Heart left ventricle (tissue), 16 donors: ENCODE measurements around the gene RAB7B. TPM values are rescaled to one million over a fixed set of nuclear protein-coding genes. Genes with fewer than 3 reads are reported as not detected.

Experiments used
- ATAC-seq, 4 donors: fragments of 200-7000 bp; cut with Tn5 transposase; one replicate each; pipeline ENCODE4 v1.9.1; 2020 to 2022; ENCODE audit warnings: moderate library complexity in 4 of 4, mild to moderate bottlenecking in 3 of 4, moderate number of reproducible peaks in 1 of 4
- DNase-seq, 5 donors: peaks; one replicate each; pipeline ENCODE4 v3.0.0-alpha.2; 2020
- H3K27ac ChIP-seq, 12 donors: fragments of 200-600 bp; sonication (generic) in 4 of 12; one replicate each; pipeline versions ENCODE4 v1.5.0 to v1.8.0; 2016 to 2022; ENCODE audit warnings: mild to moderate bottlenecking in 2 of 12
- H3K27me3 ChIP-seq, 9 donors: fragments of 200-600 bp; sonication (generic) in 2 of 9; one replicate each; pipeline versions ENCODE4 v1.5.1 to v1.8.0; 2016 to 2022; ENCODE audit warnings: mild to moderate bottlenecking in 3 of 9
- H3K36me3 ChIP-seq, 9 donors: fragments of 200-600 bp; sonication (generic) in 2 of 9; one replicate each; pipeline versions ENCODE4 v1.5.0 to v1.8.0; 2018 to 2022; ENCODE audit warnings: mild to moderate bottlenecking in 2 of 9
- H3K4me1 ChIP-seq, 12 donors: fragments of 200-600 bp; sonication (generic) in 4 of 12; one replicate each; pipeline versions ENCODE4 v1.5.0 to v1.8.0; 2016 to 2022; ENCODE audit warnings: mild to moderate bottlenecking in 3 of 12
- H3K4me3 ChIP-seq, 12 donors: fragments of 200-600 bp; sonication (generic) in 4 of 12; one replicate each; pipeline versions ENCODE4 v1.5.0 to v1.8.0; 2017 to 2022; ENCODE audit warnings: mild to moderate bottlenecking in 9 of 12, moderate library complexity in 4 of 12
- H3K9me3 ChIP-seq, 12 donors: fragments of 200-600 bp; sonication (generic) in 4 of 12; one replicate each; pipeline versions ENCODE4 v1.5.0 to v1.8.0; 2016 to 2022; ENCODE audit warnings: mild to moderate bottlenecking in 1 of 12
- POLR2A ChIP-seq, 2 donors: fragments of 450-650 bp; IDR thresholded peaks; one replicate each; pipeline ENCODE4 v1.6.1; 2017; ENCODE audit warnings: antibody characterized with exemption in 2 of 2, mild to moderate bottlenecking in 2 of 2, moderate library complexity in 2 of 2
- WGBS, 4 donors: extraction: QIAGEN DNeasy Blood & Tissue Kit in 2 of 4; methylation state at CpG; one replicate each; pipeline versions ENCODE4 v1.1.5 to v1.1.7; 2013 to 2018; 5-methylcytosine and 5-hydroxymethylcytosine counted together
- intact Hi-C, 10 donors: fragments of 100-400 bp; cut with DNase I; formaldehyde crosslinking; loops; one replicate each; pipeline versions ENCODE4 v1.11.1 to v1.14.2; 2022
- polyA plus RNA-seq, 2 donors: library from polyadenylated mRNA; stranded (reverse); fragments of 200-250 nt; gene quantifications; one replicate each; pipeline ENCODE4 v1.2.3, GENCODE V29; 2013
- total RNA-seq, 9 donors: library from RNA; depleted of rRNA in 2 of 9; stranded (reverse); fragments of >200 nt in 2 of 9; fragmentation: NEBNext Ultra II Directional in 3 of 9; extraction: Animal tissue kit (Norgen Biotek cat#: 25700) in 3 of 9; gene quantifications; one replicate each; pipeline versions ENCODE4 v1.1.0 to v1.2.4, GENCODE V29; 2016 to 2023
- TF ChIP-seq, protein P1 (sequence below), 12 donors: fragments of 200-600 bp; sonication (generic) in 4 of 12; IDR thresholded peaks; one replicate each; pipeline versions ENCODE4 v1.5.0 to v1.8.0; 2018 to 2022; ENCODE audit warnings: antibody characterized with exemption in 12 of 12, mild to moderate bottlenecking in 5 of 12
- donor health status: ischemic (EF 13 %, LVEDD 7.1; RV severe dilation, severe dysfunction).
- donor health status: healthy with polysubstance abuse.
- donor health status: DM: no; HTN: yes; CAD: no.
- donor health status: DM: no; HTN: no; CAD: no.
- donor health status: ischemic (EF 25% LVEDD 6.9; RV normal size, moderate dysfunction).
- donor health status: ischemic (EF 25% LVEDD 5.7; RV mildly dilated, moderate dysfunction).
- donor health status: healthy.
- donor health status: DM: yes; HTN: yes; CAD: no.
- donor health status: ischemic (EF 35%, LVEDD 5.7; RV mildly dilated, moderate dysfunction).
- donor health status: nonischemic (EF 11% LVEDD 7.7; RV severe dilation, severe dysfunction).
- donor health status: DM: yes; HTN: yes; CAD: no.
- donor health status: PGD.
- donor health status: ischemic (EF 29% LVEDD 5.4; RV normal size, mild dysfunction).
- donor health status: nonischemic (EF 23%, LVEDD 6.1; RV moderate dilation, normal function).

The RAB7B gene
- total and polyA plus RNA-seq, 11 donors: 0.31 to 11.1 (median 1.1) TPM

DNA sequence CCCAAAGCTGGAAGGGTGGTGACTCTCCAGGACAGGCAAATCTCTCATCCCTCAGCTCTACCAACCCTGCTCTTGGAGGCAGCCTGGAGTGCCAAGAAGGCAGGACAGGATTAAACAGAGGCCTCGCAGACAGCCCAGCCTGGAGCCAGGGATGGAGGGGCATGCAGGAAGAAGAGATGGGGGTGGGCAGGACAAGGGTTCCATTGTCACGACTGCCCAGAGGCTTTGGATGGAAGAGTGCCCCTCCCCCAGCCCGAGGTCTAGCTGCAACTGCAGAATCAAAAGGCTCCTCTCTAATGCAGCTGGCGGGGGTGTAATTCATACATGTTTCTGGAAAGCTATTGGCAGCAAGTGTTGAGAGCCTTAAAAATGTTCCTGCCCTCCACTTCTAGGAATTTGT is 8.8 kb downstream of the RAB7B start:
- ATAC-seq: no peak
- Histone ChIP-seq H3K27ac (no peak overlapping the region), H3K4me3 (no peak overlapping the region), H3K4me1 (peaks cover 0 to 14% (median 2%) of the 10 kb centered on the region in 12 donors), H3K36me3 (peaks cover 0 to 38% (median 0%) of the 10 kb centered on the region in 9 donors), H3K27me3 (no peaks in the 10 kb centered on the region), H3K9me3 (no peaks in the 10 kb centered on the region)
- no peak for TF ChIP-seq POLR2A (IDR thresholded peaks at IDR 0.05)
- TF ChIP-seq, protein P1, sequence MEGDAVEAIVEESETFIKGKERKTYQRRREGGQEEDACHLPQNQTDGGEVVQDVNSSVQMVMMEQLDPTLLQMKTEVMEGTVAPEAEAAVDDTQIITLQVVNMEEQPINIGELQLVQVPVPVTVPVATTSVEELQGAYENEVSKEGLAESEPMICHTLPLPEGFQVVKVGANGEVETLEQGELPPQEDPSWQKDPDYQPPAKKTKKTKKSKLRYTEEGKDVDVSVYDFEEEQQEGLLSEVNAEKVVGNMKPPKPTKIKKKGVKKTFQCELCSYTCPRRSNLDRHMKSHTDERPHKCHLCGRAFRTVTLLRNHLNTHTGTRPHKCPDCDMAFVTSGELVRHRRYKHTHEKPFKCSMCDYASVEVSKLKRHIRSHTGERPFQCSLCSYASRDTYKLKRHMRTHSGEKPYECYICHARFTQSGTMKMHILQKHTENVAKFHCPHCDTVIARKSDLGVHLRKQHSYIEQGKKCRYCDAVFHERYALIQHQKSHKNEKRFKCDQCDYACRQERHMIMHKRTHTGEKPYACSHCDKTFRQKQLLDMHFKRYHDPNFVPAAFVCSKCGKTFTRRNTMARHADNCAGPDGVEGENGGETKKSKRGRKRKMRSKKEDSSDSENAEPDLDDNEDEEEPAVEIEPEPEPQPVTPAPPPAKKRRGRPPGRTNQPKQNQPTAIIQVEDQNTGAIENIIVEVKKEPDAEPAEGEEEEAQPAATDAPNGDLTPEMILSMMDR (IDR thresholded peaks at IDR 0.05): no peak
- intact Hi-C loops: loop anchor here in 1 of 10 donors (5.0 kb wide), 1 partner anchor 123 kb away; the partner anchor contains the start of gene AVPR1B
- peak in 1 of 5 donors; percentile 20 for DNase-seq
- WGBS, 4 donors: 78 to 84% (median 79%) methylated on average over 4 of the region's 4 CpGs

DNA sequence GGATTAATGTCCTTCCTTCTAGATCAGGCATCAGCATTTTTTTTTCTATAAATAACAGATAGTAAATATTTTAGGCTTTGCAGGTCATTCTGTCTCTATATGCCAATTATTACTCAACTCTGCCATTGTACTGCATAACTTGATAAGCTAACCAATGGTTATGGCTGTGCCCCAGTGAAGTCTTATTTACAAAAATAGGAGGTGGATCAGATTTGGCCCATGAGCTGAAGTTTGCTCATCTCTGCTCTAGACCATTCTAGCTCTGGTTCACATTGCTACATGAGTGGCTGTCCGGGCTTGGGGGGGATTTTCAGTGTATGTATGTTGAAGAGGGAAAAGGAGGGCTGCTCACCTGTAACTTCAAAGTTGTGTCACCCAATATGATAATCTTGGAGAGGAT is 10.1 kb downstream of the RAB7B start:
- DNase-seq (no peak), ATAC-seq (peak in 1 of 4 donors; percentile 43)
- Histone ChIP-seq H3K27me3 (no peaks in the 10 kb centered on the region), H3K27ac (no peak overlapping the region), H3K4me1 (peaks cover 0 to 12% (median 2%) of the 10 kb centered on the region in 12 donors), H3K4me3 (no peak overlapping the region), H3K9me3 (no peaks in the 10 kb centered on the region), H3K36me3 (peaks cover 0 to 38% (median 0%) of the 10 kb centered on the region in 9 donors)
- no peak for TF ChIP-seq POLR2A (IDR thresholded peaks at IDR 0.05)
- TF ChIP-seq, protein P1 (IDR thresholded peaks at IDR 0.05): no peak
- intact Hi-C loops: loop anchor here in 1 of 10 donors (5.0 kb wide), 1 partner anchor 124 kb away; the partner anchor contains the start of gene AVPR1B
- WGBS, 4 donors: 98 to 100% (median 100%) methylated on average over 1 of the region's 1 CpG

- TF ChIP-seq, protein P1 (IDR thresholded peaks at IDR 0.05): no peak
- no peak for TF ChIP-seq POLR2A (IDR thresholded peaks at IDR 0.05)
- ATAC-seq (no peak), DNase-seq (peak in 1 of 5 donors; percentile 10)
- intact Hi-C loops: loop anchor here in 1 of 10 donors (5.0 kb wide), 1 partner anchor 125 kb away; the partner anchor contains the start of gene AVPR1B
- no peaks in the 10 kb centered on the region for H3K27me3 ChIP-seq
- 91 to 94% (median 93%) methylated on average over 14 of the region's 14 CpGs for WGBS, 4 donors
- H3K36me3 ChIP-seq: peaks cover 0 to 38% (median 0%) of the 10 kb centered on the region in 9 donors
- H3K4me3 ChIP-seq: no peak overlapping the region
- H3K27ac ChIP-seq: no peak overlapping the region
- H3K9me3 ChIP-seq: no peaks in the 10 kb centered on the region
- H3K4me1 ChIP-seq: peaks cover 0 to 14% (median 5%) of the 10 kb centered on the region in 12 donors
Observed at GRCh38 chr1:205992218-205992882, 10.8 kb downstream of the RAB7B start.

GRCh38 chr1:205991237-205991636 is 12.0 kb downstream of the RAB7B start:
- H3K27ac ChIP-seq: no peak overlapping the region
- no peak for ATAC-seq
- 92 to 96% (median 94%) methylated on average over 4 of the region's 4 CpGs for WGBS, 4 donors
- peaks cover 0 to 38% (median 0%) of the 10 kb centered on the region in 9 donors for H3K36me3 ChIP-seq
- no peak overlapping the region for H3K4me3 ChIP-seq
- no peak for DNase-seq
- no peaks in the 10 kb centered on the region for H3K9me3 ChIP-seq
- H3K27me3 ChIP-seq: no peaks in the 10 kb centered on the region
- intact Hi-C loops: loop anchor here in 1 of 10 donors (5.0 kb wide), 1 partner anchor 126 kb away; the partner anchor contains the start of gene AVPR1B
- TF ChIP-seq POLR2A (IDR thresholded peaks at IDR 0.05): no peak
- TF ChIP-seq, protein P1 (IDR thresholded peaks at IDR 0.05): no peak
- H3K4me1 ChIP-seq: peaks cover 0 to 25% (median 13%) of the 10 kb centered on the region in 12 donors
